GM19328 (cell line): ENCODE results near the gene SEPTIN10.
"Not testable (repeated sequence)": the region's sequence is repeated elsewhere in the genome, so short reads cannot be mapped to it uniquely, and the experiment has no call there.

Experiments
- ATAC-seq: cut with Tn5 transposase; IDR thresholded peaks from one replicate; pipeline ENCODE4 v1.9.1; 2021; ENCODE audit warnings: mild to moderate bottlenecking, moderate library complexity; ENCODE audit not compliant: unreplicated experiment

SEPTIN10 gene

DNA sequence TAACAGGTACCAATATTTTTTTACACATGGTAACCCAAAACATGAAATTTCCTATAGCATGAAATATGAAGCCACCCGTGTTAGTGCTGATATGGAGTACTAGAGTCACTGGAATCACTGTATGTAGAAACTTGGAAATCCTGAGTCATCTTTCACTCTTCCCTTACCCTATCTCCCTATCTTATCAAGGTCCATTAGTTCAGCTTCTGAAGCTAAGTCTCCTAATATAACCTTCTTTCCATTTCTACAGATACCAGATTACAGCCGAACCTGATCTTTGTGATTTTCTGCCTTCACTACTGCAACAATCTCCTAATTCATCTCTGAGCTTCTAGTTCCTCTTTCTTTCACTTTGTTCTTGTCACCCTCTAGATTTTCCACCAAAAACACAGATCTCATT is 59.0 kb downstream of the SEPTIN10 start:
- ATAC-seq, result no peak

- ATAC-seq, result no peak
These were observed 64.7 kb downstream of the SEPTIN10 start for GRCh38 chr2:109549016-109549590.

DNA sequence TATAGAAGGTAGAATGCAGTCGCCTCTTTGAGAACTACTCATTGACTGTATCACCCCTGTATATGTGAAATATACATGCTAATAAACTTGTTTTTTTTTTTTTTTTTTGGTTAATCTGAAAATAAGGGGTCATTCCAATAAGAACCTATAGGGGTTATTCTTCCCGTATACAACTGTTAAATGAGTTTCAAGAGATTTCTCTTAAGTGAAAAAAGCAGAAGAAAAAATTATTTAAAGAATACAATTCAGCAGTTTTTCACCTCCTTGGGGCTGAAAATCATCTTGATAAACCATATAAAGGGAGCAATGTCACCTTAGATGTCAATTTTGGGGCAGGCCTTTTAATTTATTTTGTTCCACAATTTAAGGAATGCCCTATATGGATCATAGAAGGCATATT is 66.5 kb downstream of the SEPTIN10 start:
- no peak for ATAC-seq

- ATAC-seq, result no peak
These were observed 67.7 kb downstream of the SEPTIN10 start for GRCh38 chr2:109545828-109546713.

DNA sequence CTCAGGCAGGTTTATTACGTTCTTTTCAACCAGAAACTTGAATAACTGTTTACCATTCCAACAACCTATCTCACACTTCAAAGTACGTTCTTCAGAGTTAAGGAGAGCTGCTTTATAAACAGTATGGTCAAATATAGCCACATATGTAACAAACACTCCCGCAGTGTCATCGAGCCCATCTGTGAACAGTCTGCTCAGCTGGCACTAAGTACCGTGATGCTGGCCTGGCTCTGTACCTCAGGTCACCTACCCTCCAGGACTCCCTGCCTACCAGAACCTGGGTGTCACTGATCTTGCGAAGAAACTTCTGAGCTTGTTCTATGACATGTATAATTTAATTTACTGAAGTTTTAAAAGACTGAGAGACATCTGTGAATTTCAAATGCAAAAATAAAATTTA is 71.4 kb downstream of the SEPTIN10 start:
- no peak for ATAC-seq

GRCh38 chr2:109538546-109538945 is 75.2 kb downstream of the SEPTIN10 start:
- no peak for ATAC-seq

GRCh38 chr2:109537565-109538222 is 76.1 kb downstream of the SEPTIN10 start:
- no peak for ATAC-seq

DNA sequence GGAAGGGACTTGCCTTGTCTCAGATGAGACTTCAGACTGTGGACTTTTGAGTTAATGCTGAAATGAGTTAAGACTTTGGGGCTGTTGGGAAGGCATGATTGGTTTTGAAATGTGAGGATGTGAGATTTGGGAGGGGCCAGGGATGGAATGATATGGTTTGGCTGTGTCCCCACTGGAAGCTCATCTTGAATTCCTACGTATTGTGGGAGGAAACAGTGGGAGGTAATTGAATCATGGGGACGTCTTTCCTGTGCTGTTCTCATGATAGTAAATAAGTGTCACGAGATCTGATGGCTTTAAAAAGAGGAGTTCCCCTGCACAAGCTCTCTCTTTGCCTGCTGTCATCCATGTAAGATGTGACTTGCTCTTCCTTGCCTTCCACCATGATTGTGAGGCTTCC is 77.2 kb downstream of the SEPTIN10 start:
- ATAC-seq, result not testable (repeated sequence)

- ATAC-seq, result no peak
These were observed 78.4 kb downstream of the SEPTIN10 start for GRCh38 chr2:109535217-109535946.

DNA sequence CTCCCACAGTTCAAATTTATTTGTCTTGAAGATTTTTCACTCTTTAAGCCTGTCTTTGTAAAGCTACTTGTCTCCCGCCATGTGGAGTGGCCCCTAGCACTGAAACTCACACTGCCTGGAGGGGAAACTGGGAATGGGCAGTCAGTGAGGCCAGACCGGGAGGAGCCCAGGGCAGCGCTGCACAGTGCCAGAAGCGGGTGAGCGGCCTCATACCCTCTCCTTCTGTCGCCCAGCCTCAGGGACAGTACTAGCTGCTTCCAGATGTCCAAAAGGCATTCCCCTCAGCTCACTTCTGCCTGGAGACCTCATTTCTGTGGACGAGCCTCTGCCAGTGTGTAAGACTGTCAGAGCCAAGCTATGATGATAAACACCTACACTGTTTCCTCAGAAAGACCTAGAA is 79.9 kb downstream of the SEPTIN10 start:
- no peak for ATAC-seq

- ATAC-seq, result no peak
These were observed 81.1 kb downstream of the SEPTIN10 start for GRCh38 chr2:109532728-109533076.

GRCh38 chr2:109531896-109532727 is 81.7 kb downstream of the SEPTIN10 start:
- no peak for ATAC-seq

GRCh38 chr2:109531221-109531620 is 82.5 kb downstream of the SEPTIN10 start:
- no peak for ATAC-seq

DNA sequence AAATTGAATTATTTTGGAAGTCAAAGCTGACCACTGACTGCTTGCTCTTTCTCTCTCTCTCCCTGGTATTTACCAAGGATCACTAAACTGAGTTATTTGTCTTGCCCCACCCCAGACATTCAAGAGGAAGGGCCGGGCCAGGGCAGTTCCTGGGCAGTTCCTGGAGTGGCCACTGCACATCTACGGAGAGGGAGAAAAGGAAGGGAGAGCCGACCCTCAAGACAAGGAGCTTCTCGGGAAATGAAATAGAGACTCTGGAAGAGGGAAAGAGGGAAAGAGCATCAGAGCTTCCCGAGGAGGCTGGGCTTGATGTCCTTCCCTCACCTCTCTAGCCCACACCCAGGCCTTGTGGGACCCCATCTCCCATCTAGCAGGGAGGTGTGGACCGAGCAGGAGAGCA is 83.1 kb downstream of the SEPTIN10 start:
- ATAC-seq, result no peak

DNA sequence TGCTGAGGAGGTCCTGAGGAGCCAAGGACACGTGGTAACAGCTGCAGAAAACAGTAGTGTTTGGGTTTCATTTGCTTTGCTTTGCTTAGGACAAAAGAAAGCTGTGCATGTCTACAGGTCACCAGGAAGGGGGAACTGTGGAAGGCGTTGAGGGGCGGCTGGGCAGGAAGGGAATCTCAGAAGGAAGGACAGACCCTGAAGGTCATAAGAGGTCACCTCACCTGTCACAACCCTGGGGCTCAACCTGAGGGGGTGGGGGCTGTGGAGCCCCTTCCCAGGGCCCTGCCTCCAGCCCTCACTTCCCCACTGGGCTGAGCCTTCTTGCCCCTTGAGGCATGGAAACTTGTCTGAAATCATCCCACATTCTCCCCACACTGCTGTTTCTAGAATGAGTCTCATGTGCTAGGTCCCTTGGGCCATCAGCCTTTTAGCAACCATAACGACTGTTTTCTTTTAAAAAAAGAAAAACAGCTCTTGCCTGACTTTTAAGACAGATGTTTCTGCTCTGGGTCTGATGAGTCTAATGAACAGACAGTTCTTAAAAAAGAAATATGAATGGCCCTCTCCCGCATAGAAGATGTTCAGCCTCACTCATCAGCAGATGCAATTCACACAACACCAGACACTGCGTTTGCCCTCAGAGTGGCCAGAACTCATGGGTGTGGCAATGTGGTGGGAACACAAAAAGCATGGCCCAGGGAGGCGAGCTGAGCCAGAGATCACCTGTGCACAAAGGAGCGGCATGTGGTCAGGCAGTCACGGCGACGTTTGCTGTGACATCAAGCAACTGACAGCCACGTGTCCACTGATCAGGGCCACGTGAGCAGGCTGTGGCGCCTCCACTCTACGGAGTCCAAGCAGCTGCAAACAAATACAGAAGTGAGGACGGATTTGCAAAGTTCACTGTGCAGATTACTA is 84.0 kb downstream of the SEPTIN10 start:
- ATAC-seq, result no peak

- ATAC-seq, result no peak
These were observed 84.8 kb downstream of the SEPTIN10 start for GRCh38 chr2:109528811-109529501.

- no peak for ATAC-seq
These were observed 85.7 kb downstream of the SEPTIN10 start for GRCh38 chr2:109527846-109528705.

DNA sequence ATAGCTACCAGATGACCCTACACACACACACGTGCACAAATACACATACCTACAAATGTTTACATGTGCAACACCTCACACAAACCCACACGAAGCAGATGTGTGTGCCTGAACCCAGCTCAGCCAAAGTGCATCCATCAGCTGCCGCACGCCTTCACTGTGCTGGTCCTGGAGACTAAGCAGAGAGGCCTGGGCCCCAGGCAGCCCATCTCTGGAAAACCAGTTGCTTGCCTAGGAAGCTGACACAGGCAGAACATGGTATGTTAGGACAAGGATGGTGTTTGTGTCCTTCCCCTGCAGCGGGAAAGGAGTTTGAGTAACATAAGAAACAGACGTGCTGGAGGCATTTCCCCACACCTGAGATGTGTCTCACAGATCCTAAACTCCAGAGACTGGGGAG is 86.7 kb downstream of the SEPTIN10 start:
- no peak for ATAC-seq
